Stimulated activated naive CD8-positive, alpha-beta T cell treated with anti-CD3 and anti-CD28 coated beads, Interleukin-15, Interleukin-2, amounts not matched to agents 100 ng/mL and 50 ng/mL, for 24 hours (primary cell): ENCODE data around the gene CCT3.

Source experiments
- H3K27ac Mint-ChIP-seq: one replicate; pipeline ENCODE4 v1.8.0; 2021; ENCODE audit warnings: mild to moderate bottlenecking, mixed read lengths
- H3K27me3 Mint-ChIP-seq: one replicate; pipeline ENCODE4 v1.8.0; 2021; ENCODE audit warnings: mixed read lengths
- H3K36me3 Mint-ChIP-seq: one replicate; pipeline ENCODE4 v1.8.0; 2021; ENCODE audit warnings: low read depth, mixed read lengths
- H3K4me1 Mint-ChIP-seq: one replicate; pipeline ENCODE4 v1.8.0; 2021; ENCODE audit warnings: low read depth, mixed read lengths
- H3K4me3 Mint-ChIP-seq: one replicate; pipeline ENCODE4 v1.8.0; 2021; ENCODE audit warnings: mild to moderate bottlenecking, mixed read lengths
- H3K9me3 Mint-ChIP-seq: one replicate; pipeline ENCODE4 v1.8.0; 2021; ENCODE audit warnings: mixed read lengths

CCT3 gene

DNA sequence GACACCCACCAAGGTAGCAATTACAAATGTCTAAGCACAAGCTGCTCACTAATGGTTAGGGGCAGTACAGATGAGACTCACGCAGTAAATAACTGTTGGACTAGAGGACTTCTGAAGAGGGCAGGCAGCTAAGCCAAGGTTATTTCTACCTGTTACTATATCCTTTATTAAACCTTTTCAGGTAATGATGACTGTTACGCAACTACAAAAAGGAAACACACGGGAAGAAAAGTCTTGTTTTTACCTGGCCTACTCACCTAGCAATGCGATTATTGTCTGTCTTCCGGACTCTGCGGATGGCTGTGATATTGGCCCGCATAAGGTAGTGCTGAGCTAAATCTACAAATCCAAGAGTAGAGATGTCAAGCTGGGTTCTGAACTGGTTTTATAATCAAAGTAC lies 21.2 kb downstream of the CCT3 start:
- Mint-ChIP-seq H3K4me3 (no peak overlapping the region), H3K4me1 (no peaks in the 10 kb centered on the region), H3K9me3 (no peaks in the 10 kb centered on the region), H3K27me3 (no peaks in the 10 kb centered on the region), H3K27ac (no peak overlapping the region), H3K36me3 (peaks cover 79% of the 10 kb centered on the region)

- no peak overlapping the region for H3K27ac Mint-ChIP-seq
- no peak overlapping the region for H3K4me3 Mint-ChIP-seq
- no peaks in the 10 kb centered on the region for H3K9me3 Mint-ChIP-seq
- H3K36me3 Mint-ChIP-seq = peaks cover 76% of the 10 kb centered on the region
- no peaks in the 10 kb centered on the region for H3K4me1 Mint-ChIP-seq
- no peaks in the 10 kb centered on the region for H3K27me3 Mint-ChIP-seq
Observed at GRCh38 chr1:156310962-156311361, 27.1 kb downstream of the CCT3 start.

DNA sequence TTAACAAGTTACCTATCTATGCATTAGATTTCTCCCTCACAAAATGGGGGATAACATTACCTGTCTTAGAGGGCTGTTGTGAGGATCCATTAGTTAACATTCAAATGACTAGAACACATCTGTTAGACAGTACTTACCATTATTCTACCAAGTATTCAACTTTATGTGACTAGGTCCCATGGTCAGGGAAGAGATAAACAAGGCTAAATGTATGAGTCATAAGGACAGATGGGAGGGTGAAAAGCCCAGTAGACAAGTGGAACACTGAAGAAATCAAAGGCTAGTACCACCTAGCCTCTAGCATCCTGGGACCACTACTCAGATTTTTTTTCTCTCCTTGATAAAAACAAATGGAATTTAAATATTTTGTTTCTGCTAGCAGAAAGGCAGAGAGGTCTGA lies 30.0 kb downstream of the CCT3 start:
- peak overlapping the region; percentile 4 for H3K27ac Mint-ChIP-seq
- H3K27me3 Mint-ChIP-seq = no peaks in the 10 kb centered on the region
- H3K9me3 Mint-ChIP-seq = no peaks in the 10 kb centered on the region
- no peak overlapping the region for H3K4me3 Mint-ChIP-seq
- H3K36me3 Mint-ChIP-seq = peaks cover 66% of the 10 kb centered on the region
- H3K4me1 Mint-ChIP-seq = no peaks in the 10 kb centered on the region

GRCh38 chr1:156305215-156305614 lies 32.9 kb downstream of the CCT3 start:
- Mint-ChIP-seq H3K4me1 (no peaks in the 10 kb centered on the region), H3K27ac (no peak overlapping the region)

DNA sequence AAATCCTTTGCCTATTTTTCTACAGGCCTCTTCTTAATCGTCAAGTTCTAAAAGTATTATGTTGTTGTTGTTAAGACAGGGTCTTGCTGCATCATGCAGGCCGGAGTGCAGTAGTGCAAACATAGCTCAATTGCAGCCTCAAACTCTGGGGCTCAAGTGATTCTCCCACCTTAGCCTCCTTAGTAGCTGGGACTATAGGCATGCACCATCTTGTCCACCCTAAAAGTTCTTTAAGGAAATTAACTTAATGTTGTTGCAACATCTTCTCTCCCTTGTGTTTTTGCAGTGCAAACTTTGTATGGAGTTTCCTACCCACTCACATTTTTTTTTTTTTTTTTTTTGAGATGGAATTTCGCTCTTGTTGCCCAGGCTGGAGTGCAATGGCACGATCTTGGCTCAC lies 34.9 kb downstream of the CCT3 start:
- Mint-ChIP-seq H3K27ac (no peak overlapping the region), H3K9me3 (no peaks in the 10 kb centered on the region), H3K4me3 (no peak overlapping the region), H3K4me1 (no peaks in the 10 kb centered on the region), H3K27me3 (no peaks in the 10 kb centered on the region), H3K36me3 (peaks cover 29% of the 10 kb centered on the region)

More at GRCh38 chr1:156305215-156305614, 32.9 kb downstream of the CCT3 start:
- Mint-ChIP-seq H3K36me3 (peaks cover 42% of the 10 kb centered on the region), H3K9me3 (no peaks in the 10 kb centered on the region), H3K4me3 (no peak overlapping the region), H3K27me3 (no peaks in the 10 kb centered on the region)

DNA sequence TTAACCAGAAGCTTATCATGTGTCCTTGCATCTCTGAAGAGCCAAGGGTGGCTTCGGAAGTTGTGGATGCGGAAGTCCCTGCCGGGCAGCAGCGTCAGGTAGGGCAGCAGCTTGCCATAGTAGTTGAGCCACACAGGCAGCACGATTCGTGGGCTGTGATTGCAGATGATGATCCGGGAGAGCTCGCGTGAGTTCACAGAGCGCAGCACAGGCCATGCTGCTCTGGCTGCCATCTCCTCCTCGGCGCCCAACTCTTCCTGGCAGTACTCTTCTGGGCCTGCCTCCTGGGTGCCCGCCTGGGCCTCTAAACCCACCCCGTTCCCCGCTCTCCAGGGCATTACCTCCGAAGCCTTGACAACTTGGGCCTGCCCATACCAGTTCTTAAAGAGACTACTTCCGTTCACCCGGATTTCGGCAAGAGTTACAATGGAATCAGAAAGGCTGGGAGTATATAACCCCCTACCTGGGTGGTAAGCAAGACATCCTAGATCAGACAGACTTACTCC lies 39.2 kb downstream of the CCT3 start, which contains the start of gene VHLL:
Gene VHLL, minus strand, starts transcription at position 456 of the 506 bp plus-strand sequence. Its CDS starts 118 bp downstream, at position 338.
- Mint-ChIP-seq H3K4me1 (peaks cover 20% of the 10 kb centered on the region), H3K9me3 (no peaks in the 10 kb centered on the region), H3K4me3 (no peak within 1 kb of the TSS), H3K36me3 (peaks cover 4% of the 10 kb centered on the region), H3K27ac (no peak within 1 kb of the TSS), H3K27me3 (no peaks in the 10 kb centered on the region)

GRCh38 chr1:156295391-156295947 lies 42.6 kb downstream of the CCT3 start, which contains the start of gene GLMP:
Gene GLMP (minus strand): TSS chr1:156295679. CDS start chr1:156295645, 34 bp downstream.
- H3K4me1 Mint-ChIP-seq = peaks cover 20% of the 10 kb centered on the region
- no peak within 1 kb of the TSS for H3K27ac Mint-ChIP-seq
- H3K4me3 Mint-ChIP-seq = peak within 1 kb of the TSS; percentile 85
- no peaks in the 10 kb centered on the region for H3K27me3 Mint-ChIP-seq
- peaks cover 12% of the 10 kb centered on the region for H3K36me3 Mint-ChIP-seq
- H3K9me3 Mint-ChIP-seq = no peaks in the 10 kb centered on the region

- H3K27ac Mint-ChIP-seq = no peak overlapping the region
- H3K4me1 Mint-ChIP-seq = peaks cover 20% of the 10 kb centered on the region
- no peaks in the 10 kb centered on the region for H3K9me3 Mint-ChIP-seq
- no peak overlapping the region for H3K4me3 Mint-ChIP-seq
- no peaks in the 10 kb centered on the region for H3K27me3 Mint-ChIP-seq
- H3K36me3 Mint-ChIP-seq = peaks cover 22% of the 10 kb centered on the region
Observed at GRCh38 chr1:156293895-156294294, 44.2 kb downstream of the CCT3 start.

- Mint-ChIP-seq H3K27ac (no peak overlapping the region), H3K36me3 (peaks cover 26% of the 10 kb centered on the region), H3K9me3 (no peaks in the 10 kb centered on the region), H3K27me3 (no peaks in the 10 kb centered on the region), H3K4me1 (peaks cover 20% of the 10 kb centered on the region), H3K4me3 (no peak overlapping the region)
Observed at GRCh38 chr1:156293098-156293434, 45.0 kb downstream of the CCT3 start.

DNA sequence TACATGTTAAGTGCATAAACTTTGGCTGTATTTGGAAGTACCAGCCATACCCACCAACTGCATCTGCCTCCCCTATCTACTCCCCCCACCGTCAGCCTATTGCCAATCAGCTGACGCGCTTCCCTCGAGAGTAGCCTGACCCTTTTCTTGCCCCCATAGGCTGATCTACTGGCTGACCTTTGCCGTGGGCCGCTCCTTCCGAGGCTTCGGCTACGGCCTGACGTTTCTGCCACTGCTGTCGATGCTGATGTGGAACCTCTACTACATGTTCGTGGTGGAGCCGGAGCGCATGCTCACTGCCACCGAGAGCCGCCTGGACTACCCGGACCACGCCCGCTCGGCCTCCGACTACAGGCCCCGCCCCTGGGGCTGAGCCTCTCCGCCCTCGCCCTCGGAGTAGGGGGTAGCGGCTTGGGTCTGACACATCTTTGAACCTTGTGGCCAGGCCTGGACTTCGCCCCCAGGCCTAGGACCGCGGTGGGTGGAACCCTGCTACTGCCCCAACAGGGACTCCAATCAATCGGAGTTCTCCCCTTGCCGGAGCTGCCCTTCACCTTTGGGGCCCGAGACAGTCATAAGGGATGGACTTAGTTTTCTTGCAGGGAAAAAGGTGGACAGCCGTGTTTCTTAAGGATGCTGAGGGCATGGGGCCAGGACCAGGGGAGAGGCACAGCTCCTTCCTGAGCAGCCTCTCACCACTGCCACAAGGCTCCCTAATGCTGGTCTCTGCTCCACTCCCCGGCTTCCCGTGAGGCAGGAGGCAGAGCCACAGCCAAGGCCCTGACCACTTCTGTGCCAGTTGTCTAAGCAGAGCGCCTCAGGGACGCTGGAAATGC lies 46.6 kb downstream of the CCT3 start:
- Mint-ChIP-seq H3K4me3 (peak overlapping the region; percentile 53), H3K4me1 (peaks cover 20% of the 10 kb centered on the region), H3K9me3 (no peaks in the 10 kb centered on the region), H3K27ac (no peak overlapping the region), H3K27me3 (no peaks in the 10 kb centered on the region), H3K36me3 (peaks cover 27% of the 10 kb centered on the region)

- Mint-ChIP-seq H3K9me3 (no peaks in the 10 kb centered on the region), H3K4me1 (peaks cover 7% of the 10 kb centered on the region), H3K36me3 (peaks cover 32% of the 10 kb centered on the region), H3K27ac (peak overlapping the region; percentile 6), H3K4me3 (no peak overlapping the region), H3K27me3 (no peaks in the 10 kb centered on the region)
Observed at GRCh38 chr1:156289857-156290256, 48.2 kb downstream of the CCT3 start.

DNA sequence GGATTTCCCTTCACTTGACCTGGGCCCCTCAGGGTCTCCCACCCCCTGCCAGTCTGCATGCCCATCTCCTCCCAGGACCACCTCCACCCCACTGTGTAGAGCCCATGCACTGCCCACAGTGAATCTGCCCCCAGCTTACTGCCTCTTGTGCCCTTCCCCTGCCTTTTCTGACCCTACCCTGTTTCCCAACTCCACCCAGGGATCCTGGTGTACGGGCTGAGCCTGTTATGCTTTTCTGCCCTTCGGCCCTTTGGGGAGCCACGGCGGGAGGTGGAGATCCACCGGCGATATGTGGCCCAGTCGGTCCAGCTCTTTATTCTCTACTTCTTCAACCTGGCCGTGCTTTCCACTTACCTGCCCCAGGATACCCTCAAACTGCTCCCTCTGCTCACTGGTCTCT lies 52.0 kb downstream of the CCT3 start:
- Mint-ChIP-seq H3K27ac (no peak overlapping the region), H3K27me3 (no peaks in the 10 kb centered on the region), H3K36me3 (peaks cover 30% of the 10 kb centered on the region), H3K9me3 (no peaks in the 10 kb centered on the region), H3K4me1 (peaks cover 27% of the 10 kb centered on the region), H3K4me3 (no peak overlapping the region)

DNA sequence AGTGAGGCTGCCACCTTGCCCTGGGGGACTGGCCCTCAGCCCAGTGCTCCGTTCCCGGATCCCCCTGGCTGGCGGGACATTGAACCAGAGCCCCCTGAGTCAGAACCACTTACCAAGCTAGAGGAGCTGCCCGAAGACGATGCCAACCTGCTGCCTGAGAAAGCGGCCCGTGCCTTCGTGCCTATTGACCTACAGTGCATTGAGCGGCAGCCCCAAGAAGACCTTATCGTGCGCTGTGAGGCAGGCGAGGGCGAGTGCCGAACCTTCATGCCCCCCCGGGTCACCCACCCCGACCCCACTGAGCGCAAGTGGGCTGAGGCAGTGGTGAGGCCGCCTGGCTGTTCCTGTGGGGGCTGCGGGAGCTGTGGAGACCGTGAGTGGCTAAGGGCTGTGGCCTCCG lies 52.7 kb downstream of the CCT3 start:
- no peak overlapping the region for H3K27ac Mint-ChIP-seq
- H3K4me1 Mint-ChIP-seq = peaks cover 34% of the 10 kb centered on the region
- peaks cover 35% of the 10 kb centered on the region for H3K36me3 Mint-ChIP-seq
- no peaks in the 10 kb centered on the region for H3K27me3 Mint-ChIP-seq
- H3K4me3 Mint-ChIP-seq = no peak overlapping the region
- no peaks in the 10 kb centered on the region for H3K9me3 Mint-ChIP-seq

GRCh38 chr1:156284757-156285156 lies 53.3 kb downstream of the CCT3 start:
- no peak overlapping the region for H3K4me3 Mint-ChIP-seq

DNA sequence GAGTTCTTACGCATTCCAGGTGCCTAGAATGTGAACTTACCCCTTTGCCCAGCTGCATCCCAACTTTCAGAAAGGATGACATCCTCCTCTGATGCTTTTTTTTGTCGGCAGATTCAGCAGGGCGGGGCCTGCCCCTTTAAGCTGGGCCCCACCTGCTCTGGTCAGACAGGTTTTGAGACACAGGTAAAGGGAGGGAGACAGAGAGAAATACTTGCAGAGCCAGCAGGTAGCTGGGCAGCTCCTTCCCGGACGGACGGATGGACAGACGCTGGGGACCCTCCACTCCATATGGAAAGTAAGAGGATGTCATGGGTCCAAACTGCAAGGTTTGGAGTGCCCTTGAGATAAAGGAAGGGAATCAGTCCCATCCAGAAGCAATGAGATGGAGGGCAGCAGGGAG lies 54.0 kb downstream of the CCT3 start, which contains the start of gene TMEM79:
Gene TMEM79, plus strand, starts transcription at position 214 of the 400 bp plus-strand sequence. CDS start 902 bp downstream, outside the sequence.
- Mint-ChIP-seq H3K27ac (peak within 1 kb of the TSS; percentile 98), H3K4me1 (peaks cover 46% of the 10 kb centered on the region), H3K9me3 (no peaks in the 10 kb centered on the region), H3K27me3 (no peaks in the 10 kb centered on the region), H3K4me3 (peak within 1 kb of the TSS; percentile 96), H3K36me3 (peaks cover 37% of the 10 kb centered on the region)

More at GRCh38 chr1:156284757-156285156, 53.3 kb downstream of the CCT3 start:
- Mint-ChIP-seq H3K27ac (no peak overlapping the region), H3K4me1 (peaks cover 40% of the 10 kb centered on the region), H3K27me3 (no peaks in the 10 kb centered on the region), H3K36me3 (peaks cover 35% of the 10 kb centered on the region), H3K9me3 (no peaks in the 10 kb centered on the region)
